ENCODE measurements around the gene AHCTF1.
"Not testable (repeated sequence)": the region's sequence is repeated elsewhere in the genome, so short reads cannot be mapped to it uniquely, and the experiment has no call there.

Gene AHCTF1

DNA sequence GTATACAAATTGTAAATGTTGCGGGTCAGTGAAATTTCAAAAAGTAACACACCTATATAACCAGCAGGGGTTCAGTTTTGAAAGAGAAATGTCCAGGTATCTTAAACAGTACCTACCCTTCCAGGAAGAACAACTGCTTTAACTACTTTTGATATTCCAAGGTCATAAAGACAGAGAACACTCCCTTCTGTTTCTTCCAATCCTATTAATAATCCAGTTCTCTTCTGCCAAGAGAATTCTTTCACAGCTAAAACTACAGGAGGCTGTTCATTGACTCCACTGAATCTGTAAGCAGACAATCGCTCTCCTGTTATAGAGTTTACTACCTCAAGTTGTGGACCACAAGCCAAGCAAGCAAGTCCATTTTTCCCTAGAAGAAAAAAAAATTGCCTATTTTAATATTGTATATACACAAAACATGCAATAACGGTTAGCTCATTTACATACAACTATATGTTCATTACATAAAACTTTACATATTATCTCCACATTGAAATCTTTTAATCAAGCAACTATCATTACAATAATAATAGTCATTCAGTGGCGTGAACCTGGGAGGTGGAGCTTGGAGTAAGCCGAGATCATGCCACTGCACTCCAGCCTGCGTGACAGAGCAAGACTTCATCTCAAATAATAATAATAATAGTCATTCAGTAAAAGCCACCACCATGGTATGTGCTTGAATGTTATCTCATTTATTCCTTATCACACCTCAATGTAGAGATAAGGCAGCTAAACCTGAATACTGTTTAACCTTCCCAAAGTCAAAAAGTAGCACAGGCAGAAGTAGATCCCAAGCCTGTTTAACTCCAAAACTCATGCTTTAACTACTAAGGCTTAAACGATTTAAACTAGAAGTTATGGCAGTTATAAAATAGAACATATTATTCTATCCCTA is 15.5 kb downstream of the AHCTF1 start:
- DNase-seq (ENCODE audit: low read depth): not testable (repeated sequence)

DNA sequence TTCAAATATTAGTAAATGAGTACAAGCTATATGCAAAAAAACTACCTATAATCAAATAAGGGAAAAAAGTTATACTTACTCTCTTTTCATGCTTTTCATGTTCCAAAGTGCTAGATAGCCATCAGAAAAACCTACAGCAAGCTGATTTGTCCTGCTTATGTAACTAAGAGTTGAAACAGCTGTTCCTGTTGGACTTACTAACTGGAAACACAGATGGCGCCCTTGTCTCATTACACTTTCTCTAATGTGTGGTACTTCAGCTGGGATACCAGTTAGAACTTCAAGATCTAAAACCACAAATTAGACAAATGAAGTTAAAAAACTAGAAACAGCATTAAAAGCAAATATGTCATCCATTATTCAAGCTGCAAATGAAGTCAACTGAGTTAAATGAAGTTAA is 24.3 kb downstream of the AHCTF1 start:
- no peak for DNase-seq (ENCODE audit: low read depth)

DNA sequence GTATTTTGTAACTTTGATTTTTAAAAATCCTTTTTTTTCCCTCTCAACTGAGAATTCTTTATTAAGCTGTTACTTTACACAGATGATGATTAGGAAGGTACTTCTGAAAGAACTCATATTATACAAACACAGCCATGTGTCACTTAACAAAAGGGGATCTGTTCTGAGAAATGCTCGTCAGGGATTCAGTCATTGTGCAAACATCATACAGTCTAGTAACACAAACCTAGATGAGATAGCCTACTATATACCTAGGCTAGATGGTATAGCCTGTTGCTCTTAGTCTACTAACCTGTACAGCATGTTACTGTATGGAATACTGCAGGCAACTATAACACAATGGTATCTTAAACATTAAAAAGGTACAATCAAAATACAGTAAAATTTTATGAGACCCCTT is 24.9 kb downstream of the AHCTF1 start:
- no peak for DNase-seq (ENCODE audit: low read depth)

DNA sequence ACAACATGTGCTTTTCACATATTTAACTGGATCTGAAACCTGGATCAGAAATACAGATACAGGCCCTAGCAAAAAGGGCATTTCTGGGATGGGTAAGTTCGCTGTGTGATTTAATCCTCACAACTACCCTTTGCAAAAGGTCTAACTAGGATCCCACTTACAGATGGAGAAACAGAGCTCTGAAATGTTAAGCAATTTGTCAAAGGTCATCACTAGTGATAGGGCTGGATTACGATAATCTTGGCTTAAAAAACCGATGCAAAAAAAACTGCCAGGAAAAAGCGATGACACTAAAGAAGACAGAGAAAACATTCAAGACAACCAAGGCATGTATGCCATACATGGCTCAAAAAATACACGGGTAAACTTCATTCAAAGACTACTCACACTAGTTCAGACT is 29.9 kb downstream of the AHCTF1 start:
- no peak for DNase-seq (ENCODE audit: low read depth)

DNA sequence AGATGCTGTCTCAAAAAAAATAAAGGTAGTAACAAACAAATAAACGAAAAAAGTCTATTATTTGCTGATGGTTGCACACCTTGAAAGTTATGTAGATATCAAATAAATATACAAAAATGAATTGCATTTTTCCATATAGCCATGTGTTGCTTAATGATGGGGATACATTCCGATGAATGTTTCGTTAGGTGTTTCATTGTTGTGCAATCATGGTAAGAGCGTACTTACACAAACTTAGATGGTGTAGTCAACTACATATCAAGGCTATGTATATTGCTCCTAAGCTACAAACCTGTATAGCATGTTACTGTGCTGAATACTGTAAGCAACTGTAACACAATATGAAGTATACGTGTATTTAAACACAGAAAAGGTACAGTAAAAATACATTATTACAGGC is 34.4 kb downstream of the AHCTF1 start:
- DNase-seq (ENCODE audit: low read depth): no peak

DNA sequence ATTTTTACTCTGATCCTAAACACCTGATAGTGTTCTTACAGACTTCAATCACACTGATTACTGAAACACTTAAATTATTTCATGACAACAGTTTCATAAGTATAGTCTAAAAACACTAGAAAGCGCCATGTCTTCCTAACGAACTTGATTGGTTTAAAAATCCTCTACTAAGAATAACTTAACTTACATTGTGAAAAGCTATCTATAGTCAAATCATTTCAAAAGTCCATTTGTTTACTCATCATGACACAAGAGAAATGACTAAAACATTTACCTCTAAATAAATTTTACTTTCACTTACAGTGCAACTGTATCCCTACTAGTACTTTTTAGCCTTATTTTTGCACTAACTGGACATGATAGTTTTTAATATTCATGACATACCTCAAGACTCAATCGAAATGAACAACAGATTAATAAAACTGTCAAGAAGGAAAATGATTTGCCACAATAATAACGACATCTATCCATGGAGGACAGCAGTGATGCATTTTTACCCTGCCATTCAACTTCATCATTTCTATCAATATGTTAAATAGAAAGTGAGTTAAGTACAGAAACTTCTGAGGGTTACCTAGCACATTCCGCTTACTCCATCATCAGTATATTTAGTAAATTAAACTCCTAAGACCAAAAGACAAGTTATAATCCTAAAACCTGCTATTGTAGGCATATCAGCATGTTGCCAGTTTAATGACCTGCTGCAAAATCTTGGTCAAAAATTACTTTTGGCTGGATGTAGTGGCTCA is 38.4 kb downstream of the AHCTF1 start:
- DNase-seq (ENCODE audit: low read depth): no peak

DNA sequence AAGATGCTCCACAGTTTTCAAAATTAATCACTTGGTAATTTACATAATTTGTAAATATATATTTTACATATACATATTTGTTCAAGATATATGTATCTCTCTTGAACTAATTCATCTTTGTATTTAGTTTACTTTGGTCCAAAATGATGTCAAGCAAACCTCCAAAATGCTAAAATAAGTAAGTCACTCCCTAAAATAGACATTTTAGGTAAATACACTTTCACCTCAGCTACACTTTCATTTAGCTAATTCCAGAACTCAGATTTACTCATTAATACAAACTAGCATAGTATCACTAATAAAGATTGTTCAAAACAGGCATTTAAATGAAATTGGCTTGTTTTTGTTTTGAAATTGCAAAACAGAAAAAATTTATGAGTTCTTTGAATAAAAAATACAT is 40.6 kb downstream of the AHCTF1 start:
- DNase-seq (ENCODE audit: low read depth): no peak

DNA sequence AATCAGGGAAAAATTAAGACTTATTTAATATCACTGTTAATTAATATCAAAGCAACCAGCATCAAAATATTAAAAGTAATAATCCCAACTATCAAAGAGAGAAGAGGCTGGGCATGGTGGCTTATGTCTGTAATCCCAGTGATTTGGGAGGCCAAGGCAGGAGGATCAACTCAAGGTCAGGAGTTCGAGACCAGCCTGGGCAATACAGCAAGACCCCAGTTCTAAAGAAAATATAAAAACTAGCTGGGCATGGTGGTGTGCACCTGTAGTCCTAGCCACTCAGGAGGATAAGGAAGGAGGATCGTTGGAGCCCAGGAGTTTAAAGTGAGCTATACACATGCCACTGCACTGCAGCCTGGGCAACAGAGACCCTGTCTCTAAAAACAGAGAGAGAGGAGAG is 43.2 kb downstream of the AHCTF1 start:
- no peak for DNase-seq (ENCODE audit: low read depth)

DNA sequence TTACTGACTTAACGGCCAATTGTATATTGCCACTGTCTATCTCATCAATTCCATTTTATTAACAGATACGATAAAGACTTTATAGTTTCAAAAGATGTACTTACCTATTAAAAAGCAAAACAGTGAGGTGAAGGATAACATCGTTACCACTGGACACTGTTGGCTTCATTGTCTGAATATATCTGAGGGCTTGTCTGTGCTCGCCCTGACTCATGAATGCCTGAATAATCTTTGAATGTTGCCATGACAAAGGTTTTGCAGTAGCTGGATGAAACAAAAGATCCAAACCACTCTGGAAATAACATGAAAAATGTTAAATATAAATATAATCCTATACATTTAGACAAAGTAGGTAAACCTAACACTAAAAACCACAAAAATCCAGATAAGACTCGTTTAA is 46.4 kb downstream of the AHCTF1 start:
- DNase-seq (ENCODE audit: low read depth): not testable (repeated sequence)

DNA sequence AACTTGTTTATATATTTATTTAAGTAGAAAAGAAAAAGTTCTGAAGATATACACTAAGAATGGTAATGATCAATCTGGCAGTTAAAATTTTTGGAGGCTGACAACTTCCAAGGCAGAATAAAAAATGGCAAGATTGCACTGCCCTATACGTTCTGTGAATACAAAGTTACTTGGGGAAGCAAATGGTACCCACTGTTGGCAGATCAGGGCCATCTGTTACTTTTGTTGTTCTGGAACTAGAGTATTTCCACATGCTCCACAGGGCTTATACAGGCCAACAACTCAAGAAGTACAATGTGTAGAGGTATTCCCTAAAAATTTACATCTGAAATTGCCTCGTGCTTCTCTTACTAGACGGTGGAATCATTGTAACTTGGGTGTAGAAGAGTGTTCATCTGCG is 53.2 kb downstream of the AHCTF1 start:
- DNase-seq (ENCODE audit: low read depth): no peak

DNA sequence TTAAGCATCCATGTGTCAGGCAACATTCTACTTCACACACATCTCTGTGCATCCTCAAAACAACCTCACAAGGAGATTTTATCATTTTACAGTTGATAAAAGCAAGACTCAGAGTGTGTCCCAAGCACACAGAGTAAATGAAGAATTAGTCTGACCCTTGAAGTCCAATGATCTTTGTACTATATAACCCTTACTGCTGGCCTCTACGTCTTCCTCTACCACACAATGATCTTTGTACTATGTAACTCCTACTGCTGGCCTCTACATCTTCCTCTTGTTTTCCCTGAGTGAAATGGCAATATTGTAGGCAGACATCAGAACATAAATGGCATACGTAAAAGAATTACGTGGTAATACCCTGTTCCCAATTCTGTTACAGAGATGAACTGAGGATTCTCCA is 55.3 kb downstream of the AHCTF1 start:
- DNase-seq (ENCODE audit: low read depth): no peak

DNA sequence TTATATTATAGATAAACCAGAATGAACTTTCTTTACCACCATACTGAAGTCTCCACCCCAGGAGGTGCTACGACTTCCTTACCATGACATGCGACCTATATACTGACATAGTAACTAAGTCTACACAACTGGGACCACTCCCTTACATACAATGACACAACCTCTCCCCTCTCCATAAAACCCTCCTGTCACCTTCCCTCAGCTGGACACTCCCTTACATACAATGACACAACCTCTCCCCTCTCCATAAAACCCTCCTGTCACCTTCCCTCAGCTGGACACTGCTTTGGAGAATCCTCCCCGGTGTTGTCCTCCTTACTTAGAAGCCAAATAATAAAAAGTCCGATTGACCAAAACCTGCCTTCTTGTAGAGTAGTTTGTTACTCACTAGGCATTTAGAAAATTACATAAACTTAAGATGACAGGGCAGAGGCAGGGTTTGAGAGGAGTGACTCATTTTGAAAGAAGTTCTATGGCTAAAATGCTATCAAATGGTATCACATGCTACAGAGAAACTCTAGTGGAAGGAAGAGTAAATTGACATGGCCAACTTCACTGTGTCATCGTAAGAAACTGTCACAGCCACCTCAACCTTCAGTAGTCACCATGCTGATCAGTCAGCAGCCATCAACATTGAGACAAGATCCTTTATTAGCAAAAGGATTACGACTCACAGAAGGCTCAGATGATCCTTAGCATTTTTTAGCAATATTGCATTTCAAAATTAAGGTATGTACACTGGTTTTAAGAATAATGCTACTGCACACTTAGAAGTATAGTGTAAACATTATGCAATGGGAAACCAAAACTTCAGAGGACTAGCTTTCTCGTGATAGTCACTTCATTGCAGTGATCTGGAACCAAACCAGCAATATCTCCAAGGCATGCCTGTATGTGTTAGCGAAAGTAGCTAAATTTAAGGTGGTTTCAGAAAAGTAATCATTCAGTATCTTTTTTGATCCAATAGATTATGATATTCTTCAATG is 56.4 kb downstream of the AHCTF1 start:
- no peak for DNase-seq (ENCODE audit: low read depth)

DNA sequence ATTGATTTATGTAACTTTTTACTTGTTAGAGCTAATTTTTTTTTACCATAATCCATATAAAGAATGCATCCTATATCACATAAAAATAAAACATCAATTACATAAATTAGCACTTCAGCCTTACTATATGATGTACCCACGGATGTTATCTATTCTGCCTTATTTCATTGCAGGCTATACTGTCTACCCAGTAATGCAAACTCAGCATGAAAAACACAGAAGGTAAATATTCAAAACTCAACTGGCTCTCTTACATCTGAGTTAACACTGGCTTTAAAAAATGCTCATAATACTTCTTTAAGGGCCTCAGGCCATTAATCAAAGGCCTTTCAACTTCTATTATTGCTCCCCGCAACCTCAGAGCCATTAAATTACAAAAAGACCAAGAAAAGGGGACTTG is 65.8 kb downstream of the AHCTF1 start:
- DNase-seq (ENCODE audit: low read depth): no peak

DNA sequence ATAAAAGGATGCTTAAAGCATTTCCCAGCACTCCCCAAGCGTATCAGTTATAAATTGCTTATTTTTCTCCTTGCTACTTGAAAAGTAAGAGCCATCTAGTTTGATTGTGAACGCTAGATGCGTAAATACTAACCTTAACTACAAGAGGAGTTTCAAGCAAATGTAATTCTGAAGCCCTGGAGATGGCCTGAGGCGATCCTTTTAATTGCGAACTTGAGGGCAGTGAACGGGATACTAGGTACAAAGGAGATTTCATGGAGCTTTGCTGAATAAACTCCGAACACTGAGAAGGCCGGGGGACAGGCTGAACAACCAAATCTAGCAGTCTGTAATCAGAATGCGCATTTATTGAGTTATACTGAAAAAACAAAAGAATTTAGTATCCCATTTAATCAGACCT is 68.0 kb downstream of the AHCTF1 start:
- not testable (repeated sequence) for DNase-seq (ENCODE audit: low read depth)

DNA sequence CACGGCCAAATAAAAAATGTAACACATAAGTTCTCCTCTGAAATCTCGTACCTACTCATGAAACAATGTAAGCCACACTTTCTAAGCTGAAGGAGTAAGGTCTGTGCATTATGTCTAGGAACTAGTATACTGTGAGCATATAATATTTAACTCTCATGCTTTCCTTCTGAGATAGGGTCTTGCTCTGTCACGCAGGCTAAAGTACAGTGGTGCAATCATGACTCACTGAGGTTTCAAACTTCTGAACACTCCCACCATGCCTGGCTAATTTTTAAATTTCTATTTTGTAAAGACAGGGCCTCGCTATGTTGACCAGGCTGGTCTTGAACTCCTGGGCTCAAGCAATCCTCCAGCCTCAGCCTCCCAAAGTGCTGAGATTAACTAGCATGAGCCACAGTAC is 71.3 kb downstream of the AHCTF1 start:
- DNase-seq (ENCODE audit: low read depth): no peak

DNA sequence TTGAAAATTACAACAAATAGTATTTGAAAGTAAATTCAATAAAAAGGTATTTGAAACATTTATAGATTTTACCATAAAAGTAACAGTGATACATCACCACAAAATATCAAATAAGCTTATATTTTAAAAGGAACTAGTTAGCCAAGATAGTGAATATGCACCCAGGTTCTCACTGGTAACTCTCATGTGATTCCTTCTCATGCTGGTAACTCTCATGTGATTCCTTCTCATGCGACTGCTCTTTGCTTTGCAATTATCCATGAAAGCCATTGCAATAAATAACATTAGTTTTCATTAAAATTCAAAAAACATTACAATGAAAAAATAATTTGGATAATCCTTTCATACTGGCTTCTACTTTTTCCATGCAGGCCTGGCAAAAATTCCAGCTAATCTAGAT is 75.4 kb downstream of the AHCTF1 start:
- DNase-seq (ENCODE audit: low read depth): no peak

DNA sequence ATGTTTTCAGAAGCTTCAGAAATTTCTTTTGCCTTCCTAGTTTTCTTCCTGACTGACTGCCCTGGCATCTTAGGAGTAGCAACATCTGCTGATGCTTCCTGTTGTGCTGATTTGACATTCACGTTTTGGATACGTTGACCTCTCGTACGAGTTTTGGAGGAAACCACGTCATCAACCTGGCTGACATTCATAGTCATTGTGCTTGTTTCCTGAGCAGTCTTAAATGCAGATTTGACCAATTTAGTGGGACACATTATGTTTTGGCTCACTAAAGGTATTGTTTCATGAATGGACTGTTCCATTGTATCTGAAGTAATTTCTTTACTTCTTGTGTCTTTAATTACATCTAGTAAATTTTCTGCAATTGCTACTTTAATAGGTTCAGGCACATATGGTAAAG is 81.1 kb downstream of the AHCTF1 start:
- not testable (repeated sequence) for DNase-seq (ENCODE audit: low read depth)

DNA sequence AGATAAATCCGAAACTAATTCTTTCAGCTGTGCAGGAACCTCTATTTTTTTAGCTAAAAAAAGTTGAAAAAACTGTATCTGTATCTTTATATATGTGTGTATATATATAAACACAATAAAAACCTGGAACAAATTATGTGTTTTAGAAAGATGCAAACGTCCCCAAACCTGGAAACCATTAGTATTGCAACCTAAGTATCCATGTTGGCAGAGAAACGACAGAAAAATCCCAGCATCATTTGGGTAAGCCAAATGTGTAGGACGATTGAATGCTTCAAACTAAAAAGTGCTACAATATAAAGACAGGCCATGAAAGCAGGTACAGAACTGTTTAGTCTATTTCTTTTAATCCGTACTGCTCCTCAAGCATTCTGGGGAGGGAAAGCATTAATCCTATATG is 87.9 kb downstream of the AHCTF1 start:
- DNase-seq (ENCODE audit: low read depth): no peak

DNA sequence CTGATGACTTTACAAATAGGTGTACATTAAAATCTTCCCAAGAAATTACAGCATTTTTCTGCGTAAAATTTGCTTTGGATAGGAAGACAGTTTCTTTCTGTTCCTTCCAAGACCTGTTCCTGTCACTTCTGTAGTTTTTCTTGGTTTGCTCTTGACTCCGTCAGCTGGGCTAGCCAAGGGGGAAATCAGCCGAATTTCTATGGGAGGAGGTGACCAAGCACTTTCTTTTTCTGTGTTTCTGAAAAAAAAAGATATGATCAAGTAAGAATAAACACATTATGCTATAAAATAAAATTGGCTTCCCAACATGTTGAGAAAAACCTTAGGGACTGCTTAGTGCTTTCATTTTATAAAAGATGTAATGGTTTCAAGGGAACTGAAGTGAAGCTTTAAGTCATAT is 91.0 kb downstream of the AHCTF1 start:
- not testable (repeated sequence) for DNase-seq (ENCODE audit: low read depth)

DNA sequence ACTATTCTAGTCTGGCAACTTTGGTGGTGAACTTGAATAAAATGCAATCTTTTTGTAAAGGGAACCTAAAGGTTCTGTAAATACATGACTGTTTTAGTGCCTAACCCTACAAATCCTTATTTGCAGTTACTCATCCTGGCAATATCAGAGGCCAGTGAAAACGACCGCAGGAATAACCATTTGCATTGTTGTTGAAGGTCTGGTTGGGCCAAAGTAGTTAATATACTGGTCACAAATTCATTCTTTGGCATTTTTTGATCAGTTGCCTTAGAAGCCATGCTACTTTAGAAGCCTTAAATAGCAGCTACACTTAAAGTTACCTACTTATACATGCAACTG is 93.7 kb downstream of the AHCTF1 start:
- DNase-seq (ENCODE audit: low read depth): no peak

DNA sequence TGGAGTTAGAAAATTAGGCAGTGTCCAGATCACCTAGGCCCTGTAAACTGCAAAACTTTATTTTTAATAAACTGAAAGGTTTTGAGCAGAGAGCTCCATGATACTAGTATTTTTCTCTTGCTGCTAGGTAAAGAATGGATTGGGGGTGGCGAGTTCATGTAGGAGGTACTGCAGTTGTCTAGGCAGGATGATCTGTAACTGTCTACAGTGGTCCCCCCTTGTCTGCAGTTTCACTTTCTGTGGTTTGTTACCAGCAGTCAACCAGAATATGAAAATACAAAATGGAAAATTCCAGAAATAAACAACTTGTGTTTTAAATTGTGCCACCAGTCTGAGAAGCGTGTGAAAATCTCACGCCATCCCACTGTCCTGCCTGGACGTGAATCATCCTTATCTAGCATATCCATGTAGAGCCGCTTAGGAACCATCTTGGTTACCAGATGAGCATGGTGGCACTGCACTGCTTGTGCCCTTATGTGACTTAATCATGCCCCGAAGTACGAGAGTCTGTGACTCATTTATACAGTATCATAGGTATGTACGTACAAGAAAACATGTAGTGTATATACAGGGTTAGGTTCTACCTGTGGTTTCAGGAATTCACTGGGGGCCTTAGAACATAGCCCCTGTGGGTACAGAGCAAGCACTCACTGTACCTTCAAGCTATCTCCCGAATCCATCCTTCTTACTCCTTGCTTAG is 94.2 kb downstream of the AHCTF1 start:
- no peak for DNase-seq (ENCODE audit: low read depth)

Measured in stimulated activated CD8-positive, alpha-beta memory T cell treated with anti-CD3 and anti-CD28 coated beads, Interleukin-12 subunit alpha, Interleukin-12 subunit beta, amount 100 ng/mL, for 1 hour (primary cell).